Neuronal stem cell (in vitro differentiated cells): ENCODE measurements around the gene GLCCI1.

Source experiments
- DNase-seq: peaks from one replicate; pipeline ENCODE4 v3.0.0-alpha.2; 2013; ENCODE audit warnings: low spot score
- H2AFZ ChIP-seq: one replicate; pipeline ENCODE4 v1.6.1; 2013; ENCODE audit warnings: mild to moderate bottlenecking, low read length, inconsistent platforms
- H2AK5ac ChIP-seq: 2 replicates; pipeline ENCODE4 v1.6.1; 2013; ENCODE audit warnings: low read depth, mild to moderate bottlenecking, inconsistent platforms, low read length, moderate library complexity, mixed read lengths
- H2BK120ac ChIP-seq: 2 replicates; pipeline ENCODE4 v1.6.1; 2013; ENCODE audit warnings: low read depth, mild to moderate bottlenecking, inconsistent platforms, low read length, moderate library complexity, mixed read lengths
- H2BK12ac ChIP-seq: one replicate; pipeline ENCODE4 v1.6.1; 2013; ENCODE audit warnings: low read length, inconsistent platforms
- H2BK15ac ChIP-seq: 2 replicates; pipeline ENCODE4 v1.6.1; 2013; ENCODE audit warnings: mild to moderate bottlenecking, low read length, inconsistent platforms, mixed read lengths
- H2BK5ac ChIP-seq: one replicate; pipeline ENCODE4 v1.6.1; 2013; ENCODE audit warnings: inconsistent platforms, mild to moderate bottlenecking, low read length, moderate library complexity
- H3K14ac ChIP-seq: one replicate; pipeline ENCODE4 v1.6.1; 2013; ENCODE audit warnings: low read length, inconsistent platforms
- H3K18ac ChIP-seq: 2 replicates; pipeline ENCODE4 v1.6.1; 2013; ENCODE audit warnings: low read length, inconsistent platforms
- H3K23ac ChIP-seq: 2 replicates; pipeline ENCODE4 v1.6.1; 2013; ENCODE audit warnings: low read depth, mild to moderate bottlenecking, mixed read lengths, low read length, inconsistent platforms; ENCODE audit not compliant: poor library complexity
- H3K27ac ChIP-seq: replicated peaks from 3 replicates; pipeline ENCODE4 v1.5.1; 2013; ENCODE audit warnings: low read length, inconsistent platforms
- H3K27me3 ChIP-seq, 3 experiments: 2 replicates each; pipeline ENCODE4 v1.6.1; 2013; ENCODE audit warnings: low read length in 3 of 3, mild to moderate bottlenecking in 2 of 3, inconsistent platforms in 1 of 3, low read depth in 1 of 3, mixed read lengths in 1 of 3, moderate library complexity in 1 of 3; ENCODE audit not compliant: control insufficient read depth in 3 of 3, insufficient read depth in 3 of 3
- H3K36me3 ChIP-seq, 2 donors: replicated peaks in 1 of 2; 2 replicates each; pipeline ENCODE4 v1.6.1; 2013; ENCODE audit warnings: low read length in 2 of 2; ENCODE audit not compliant: control insufficient read depth in 2 of 2, insufficient read depth in 2 of 2
- H3K4ac ChIP-seq: 2 replicates; pipeline ENCODE4 v1.6.1; 2013; ENCODE audit warnings: inconsistent platforms, mild to moderate bottlenecking, low read length, moderate library complexity
- H3K4me1 ChIP-seq, 2 donors: 1 replicate in 1 of 2; 2 replicates in 1 of 2; pipeline ENCODE4 v1.6.1; 2013; ENCODE audit warnings: low read length in 2 of 2, low read depth in 1 of 2; ENCODE audit not compliant: control insufficient read depth in 2 of 2, insufficient read depth in 1 of 2
- H3K4me2 ChIP-seq: one replicate; pipeline ENCODE4 v1.6.1; 2013; ENCODE audit warnings: mild to moderate bottlenecking, low read length, inconsistent platforms; ENCODE audit not compliant: insufficient read depth, poor library complexity, severe bottlenecking
- H3K4me3 ChIP-seq, 2 donors: 2 replicates each; pipeline ENCODE4 v1.5.1; 2013; ENCODE audit warnings: low read length in 2 of 2, mild to moderate bottlenecking in 2 of 2, inconsistent platforms in 1 of 2, moderate library complexity in 1 of 2
- H3K79me1 ChIP-seq: one replicate; pipeline ENCODE4 v1.6.1; 2013; ENCODE audit warnings: low read depth, mild to moderate bottlenecking, inconsistent platforms, low read length, moderate library complexity
- H3K9ac ChIP-seq: one replicate; pipeline ENCODE4 v1.6.1; 2013; ENCODE audit warnings: mild to moderate bottlenecking, low read depth, low read length, inconsistent platforms; ENCODE audit not compliant: poor library complexity
- H3K9me3 ChIP-seq, 2 donors: replicated peaks in 1 of 2; 2 replicates each; pipeline versions ENCODE3 to v1.6.1; 2013; ENCODE audit warnings: low read length in 2 of 2, mild to moderate bottlenecking in 2 of 2, inconsistent platforms in 1 of 2, low read depth in 1 of 2, mixed read lengths in 1 of 2, moderate library complexity in 1 of 2; ENCODE audit not compliant: control insufficient read depth in 2 of 2, insufficient read depth in 1 of 2
- H4K8ac ChIP-seq: one replicate; pipeline ENCODE4 v1.6.1; 2013; ENCODE audit warnings: low read depth, mild to moderate bottlenecking, inconsistent platforms, low read length, moderate library complexity
- H4K91ac ChIP-seq: one replicate; pipeline ENCODE4 v1.6.1; 2013; ENCODE audit warnings: low read length, low read depth, mild to moderate bottlenecking, inconsistent platforms; ENCODE audit not compliant: poor library complexity
- WGBS, 2 donors: extraction: QIAGEN DNeasy Blood & Tissue Kit; methylation state at CpG; one replicate each; pipeline ENCODE4 v1.1.7; 2013; ENCODE audit warnings: missing lambda C conversion rate in 2 of 2, mixed read lengths in 1 of 2; ENCODE audit not compliant: insufficient read length in 2 of 2, insufficient replicate concordance in 1 of 2; ENCODE audit errors: extremely low coverage in 2 of 2; 5-methylcytosine and 5-hydroxymethylcytosine counted together

The GLCCI1 gene

GRCh38 chr7:7965301-7965700, 3.3 kb upstream of the GLCCI1 start:
- no peak overlapping the region for H2AFZ ChIP-seq
- H4K8ac ChIP-seq, result no peak overlapping the region
- H3K9me3 ChIP-seq, result no peaks in the 10 kb centered on the region
- WGBS, 2 donors, result no CpG with 5 or more reads among the region's 1 CpG
- no peaks in the 10 kb centered on the region for H3K36me3 ChIP-seq
- no peaks in the 10 kb centered on the region for H3K27me3 ChIP-seq
- no peak overlapping the region for H3K14ac ChIP-seq
- H2BK15ac ChIP-seq, result no peak overlapping the region
- H2BK120ac ChIP-seq, result no peak overlapping the region
- no peak for DNase-seq
- H2AK5ac ChIP-seq, result no peak overlapping the region
- H3K27ac ChIP-seq, result no peak overlapping the region
- no peak overlapping the region for H3K18ac ChIP-seq
- no peak overlapping the region for H3K23ac ChIP-seq
- H3K9ac ChIP-seq, result no peak overlapping the region
- no peak overlapping the region for H3K4me3 ChIP-seq
- no peak overlapping the region for H3K4me2 ChIP-seq
- no peak overlapping the region for H2BK12ac ChIP-seq
- peaks cover 0 to 2% of the 10 kb centered on the region in 2 donors for H3K4me1 ChIP-seq
- no peak overlapping the region for H4K91ac ChIP-seq
- no peak overlapping the region for H2BK5ac ChIP-seq
- peaks cover 4% of the 10 kb centered on the region for H3K79me1 ChIP-seq
- H3K4ac ChIP-seq, result no peak overlapping the region

GRCh38 chr7:7966141-7966734, 2.4 kb upstream of the GLCCI1 start:
- no peak overlapping the region for H2BK120ac ChIP-seq
- no peak overlapping the region for H3K18ac ChIP-seq
- H2BK12ac ChIP-seq, result no peak overlapping the region
- peaks cover 4% of the 10 kb centered on the region for H3K79me1 ChIP-seq
- no peaks in the 10 kb centered on the region for H3K9me3 ChIP-seq
- H3K4me1 ChIP-seq, result peaks cover 0 to 6% of the 10 kb centered on the region in 2 donors
- no peak overlapping the region for H4K8ac ChIP-seq
- no peak overlapping the region for H3K4ac ChIP-seq
- no peak overlapping the region for H2BK15ac ChIP-seq
- H3K23ac ChIP-seq, result no peak overlapping the region
- no peak overlapping the region for H2AK5ac ChIP-seq
- no peak overlapping the region for H2BK5ac ChIP-seq
- no peak overlapping the region for H2AFZ ChIP-seq
- H3K14ac ChIP-seq, result no peak overlapping the region
- no peak overlapping the region for H3K27ac ChIP-seq
- no peaks in the 10 kb centered on the region for H3K27me3 ChIP-seq
- no peak overlapping the region for H3K4me3 ChIP-seq
- H3K9ac ChIP-seq, result no peak overlapping the region
- no CpG with 5 or more reads among the region's 3 CpGs for WGBS, 2 donors
- H3K4me2 ChIP-seq, result no peak overlapping the region
- H3K36me3 ChIP-seq, result no peaks in the 10 kb centered on the region
- DNase-seq, result no peak
- H4K91ac ChIP-seq, result no peak overlapping the region

DNA sequence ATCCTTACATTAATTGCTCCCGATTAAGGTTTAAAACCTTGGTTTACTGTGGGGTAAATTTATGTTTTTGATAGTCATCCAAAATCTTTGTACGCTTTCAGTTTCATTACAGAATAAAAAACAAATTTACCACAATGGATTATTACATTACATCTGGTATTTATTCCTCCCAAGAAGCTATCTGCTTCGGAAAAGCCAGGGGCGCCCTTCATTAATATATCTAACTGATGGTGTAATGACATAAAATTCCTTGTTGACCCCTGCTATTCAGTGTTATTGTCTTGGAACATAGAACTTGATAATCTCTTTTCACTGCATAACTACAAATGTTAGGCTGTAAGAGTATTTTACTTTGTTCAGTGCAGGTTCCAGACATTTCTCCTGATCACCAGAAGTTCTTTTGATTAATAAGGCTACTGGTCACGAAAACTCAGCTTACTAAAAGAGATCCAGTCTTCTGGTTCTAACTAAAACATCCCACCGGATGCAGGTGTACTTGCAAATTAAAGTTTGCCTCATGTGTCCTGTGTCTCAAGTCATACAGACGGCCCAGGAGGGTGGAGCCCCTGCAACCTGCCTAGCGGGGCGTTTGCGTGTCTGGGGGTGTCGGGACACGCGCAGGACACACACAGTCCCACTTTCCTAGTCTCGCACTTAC, 581 bp upstream of the GLCCI1 start:
- Histone ChIP-seq H3K27ac (no peak overlapping the region), H3K14ac (no peak overlapping the region), H2BK120ac (no peak overlapping the region), H3K18ac (peak overlapping the region; percentile 84), H2AK5ac (no peak overlapping the region), H2BK12ac (no peak overlapping the region), H2AFZ (peak overlapping the region; percentile 94), H3K9me3 (no peaks in the 10 kb centered on the region), H3K4ac (no peak overlapping the region), H3K4me2 (peak overlapping the region; percentile 98), H3K27me3 (no peaks in the 10 kb centered on the region), H4K8ac (no peak overlapping the region), H2BK15ac (no peak overlapping the region), H4K91ac (no peak overlapping the region), H3K9ac (peak overlapping the region; percentile 63), H3K4me3 (peak overlapping the region; percentile 79 to 88), H3K36me3 (no peaks in the 10 kb centered on the region), H3K4me1 (peaks cover 0 to 18% of the 10 kb centered on the region in 2 donors), H2BK5ac (peak overlapping the region; percentile 98), H3K79me1 (peaks cover 4% of the 10 kb centered on the region), H3K23ac (no peak overlapping the region)
- DNase-seq, result no peak
- WGBS, 2 donors, result no CpG with 5 or more reads among the region's 14 CpGs

DNA sequence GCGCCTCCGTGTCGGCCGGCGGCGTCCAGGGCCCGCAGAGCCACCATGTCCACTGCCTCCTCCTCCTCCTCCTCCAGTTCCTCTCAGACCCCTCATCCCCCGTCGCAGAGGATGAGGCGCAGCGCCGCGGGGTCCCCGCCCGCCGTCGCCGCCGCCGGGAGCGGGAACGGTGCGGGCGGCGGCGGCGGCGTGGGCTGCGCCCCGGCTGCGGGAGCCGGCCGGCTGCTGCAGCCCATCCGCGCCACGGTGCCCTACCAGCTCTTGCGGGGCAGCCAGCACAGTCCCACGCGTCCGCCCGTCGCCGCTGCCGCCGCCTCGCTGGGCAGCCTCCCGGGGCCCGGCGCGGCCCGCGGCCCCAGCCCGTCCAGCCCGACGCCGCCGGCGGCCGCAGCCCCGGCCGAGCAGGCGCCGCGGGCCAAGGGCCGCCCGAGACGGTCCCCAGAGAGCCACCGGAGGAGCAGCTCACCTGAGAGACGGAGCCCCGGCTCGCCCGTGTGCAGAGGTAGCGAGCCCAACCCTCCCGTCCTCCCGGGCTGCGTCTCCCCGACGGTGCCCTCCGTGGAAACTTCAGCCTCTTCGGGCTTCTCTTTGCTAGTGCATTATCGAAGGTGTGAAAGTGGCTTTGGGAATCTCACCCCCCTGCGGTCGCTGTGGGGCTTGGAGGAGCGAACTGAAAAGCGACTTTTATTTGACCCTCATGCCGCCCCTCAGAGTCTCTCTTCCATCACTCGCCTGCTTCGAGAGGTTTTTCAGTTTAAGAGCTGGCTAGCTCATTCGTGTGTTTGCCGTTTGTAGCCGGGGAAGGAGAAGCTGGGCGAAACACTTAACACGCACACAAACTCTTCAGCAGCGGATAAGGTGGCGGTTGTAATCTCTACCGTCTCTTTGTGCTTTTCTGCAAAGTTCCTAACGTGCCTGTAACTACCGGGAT, 975 bp downstream of the GLCCI1 start:
- H2BK12ac ChIP-seq, result peak overlapping the region; percentile 66
- H3K27me3 ChIP-seq, result no peaks in the 10 kb centered on the region
- H2BK5ac ChIP-seq, result peak overlapping the region; percentile 98
- no CpG with 5 or more reads among the region's 98 CpGs for WGBS, 2 donors
- H3K23ac ChIP-seq, result peak overlapping the region; percentile 76
- H3K14ac ChIP-seq, result peak overlapping the region; percentile 50
- H4K91ac ChIP-seq, result no peak overlapping the region
- no peaks in the 10 kb centered on the region for H3K36me3 ChIP-seq
- H2BK15ac ChIP-seq, result peak overlapping the region; percentile 90
- H3K4me3 ChIP-seq, result peak overlapping the region; percentile 88 to 91
- peaks cover 0 to 21% of the 10 kb centered on the region in 2 donors for H3K4me1 ChIP-seq
- peak overlapping the region; percentile 57 for H3K4me2 ChIP-seq
- H3K27ac ChIP-seq, result peak overlapping the region; percentile 97
- peak overlapping the region; percentile 94 for H2AFZ ChIP-seq
- H3K4ac ChIP-seq, result no peak overlapping the region
- peak overlapping the region; percentile 100 for H2AK5ac ChIP-seq
- DNase-seq, result peak; percentile 54
- no peak overlapping the region for H2BK120ac ChIP-seq
- H3K18ac ChIP-seq, result peak overlapping the region; percentile 99
- H4K8ac ChIP-seq, result no peak overlapping the region
- H3K9me3 ChIP-seq, result no peaks in the 10 kb centered on the region
- H3K79me1 ChIP-seq, result peaks cover 4% of the 10 kb centered on the region
- peak overlapping the region; percentile 99 for H3K9ac ChIP-seq
